Kasumi-1 (cell line): ENCODE data around the gene FSTL4.

Experiments used
- DNase-seq, 2 experiments: peaks; one replicate each; lab custom pipeline; 2025; lab: John Stamatoyannopoulos, UW

FSTL4 gene

DNA sequence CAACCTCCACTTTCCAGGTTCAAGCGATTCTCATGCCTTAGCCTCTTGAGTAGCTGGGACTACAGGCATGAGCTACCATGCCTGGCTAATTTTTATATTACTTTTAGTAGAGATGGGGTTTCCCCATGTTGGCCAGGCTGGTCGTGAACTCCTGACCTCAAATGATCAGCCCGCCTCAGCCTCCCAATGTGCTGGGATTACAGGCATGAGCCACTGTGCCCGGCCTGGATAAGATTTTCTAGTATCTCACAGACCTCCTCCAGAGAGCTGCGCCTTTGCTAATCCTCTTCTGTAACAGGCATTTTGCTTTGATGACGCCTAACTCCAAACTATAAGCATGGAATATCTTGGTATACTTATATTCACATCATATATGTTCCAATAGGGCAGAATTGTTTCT lies 99.4 kb downstream of the FSTL4 start:
- DNase-seq: no peak

DNA sequence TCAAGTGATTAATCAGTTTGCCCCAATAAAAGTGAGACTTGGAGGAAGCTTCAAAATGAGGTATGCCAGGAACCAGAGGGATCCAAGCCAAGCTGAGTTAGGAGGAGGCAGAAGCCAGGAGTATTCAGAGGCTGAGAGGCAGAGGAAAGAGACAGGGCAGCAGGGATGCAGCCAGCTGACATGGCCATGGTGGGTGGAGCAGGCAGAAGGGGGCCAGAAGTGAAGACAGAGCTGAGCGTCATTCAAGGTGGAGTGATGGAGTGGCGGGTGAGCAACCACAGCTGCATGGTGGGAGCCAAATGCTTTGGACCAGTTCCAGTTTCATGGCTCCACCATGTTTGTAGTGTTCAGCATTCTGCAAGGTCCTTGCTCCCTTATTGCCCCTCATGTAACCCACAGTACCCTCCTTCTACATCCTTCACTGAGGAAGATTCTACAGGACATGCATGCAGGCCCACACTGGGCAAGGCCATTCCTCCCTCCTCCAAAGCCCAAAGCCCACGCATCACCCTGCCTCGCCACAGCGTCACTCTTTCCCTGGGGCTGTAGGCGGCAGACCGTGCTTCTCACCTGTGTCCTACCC lies 100.6 kb downstream of the FSTL4 start:
- no peak for DNase-seq

- DNase-seq: no peak
These were observed 101.6 kb downstream of the FSTL4 start for GRCh38 chr5:133510634-133511262.

DNA sequence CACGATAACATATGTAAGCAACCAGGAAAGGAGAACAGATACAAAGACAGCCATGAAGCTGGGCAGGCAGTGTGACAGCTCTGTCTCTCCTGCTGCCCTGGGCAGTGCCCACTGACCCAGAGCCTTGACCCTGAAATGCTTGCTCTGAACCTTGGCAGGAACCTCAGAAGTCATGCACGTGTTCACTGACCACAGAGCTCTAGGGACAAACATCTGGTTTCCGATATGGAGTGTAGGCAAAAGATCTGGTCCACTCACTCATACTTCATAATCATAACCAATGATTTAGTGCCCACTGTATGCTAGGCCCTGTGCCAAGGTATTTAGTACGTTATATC lies 102.6 kb downstream of the FSTL4 start:
- DNase-seq: no peak

DNA sequence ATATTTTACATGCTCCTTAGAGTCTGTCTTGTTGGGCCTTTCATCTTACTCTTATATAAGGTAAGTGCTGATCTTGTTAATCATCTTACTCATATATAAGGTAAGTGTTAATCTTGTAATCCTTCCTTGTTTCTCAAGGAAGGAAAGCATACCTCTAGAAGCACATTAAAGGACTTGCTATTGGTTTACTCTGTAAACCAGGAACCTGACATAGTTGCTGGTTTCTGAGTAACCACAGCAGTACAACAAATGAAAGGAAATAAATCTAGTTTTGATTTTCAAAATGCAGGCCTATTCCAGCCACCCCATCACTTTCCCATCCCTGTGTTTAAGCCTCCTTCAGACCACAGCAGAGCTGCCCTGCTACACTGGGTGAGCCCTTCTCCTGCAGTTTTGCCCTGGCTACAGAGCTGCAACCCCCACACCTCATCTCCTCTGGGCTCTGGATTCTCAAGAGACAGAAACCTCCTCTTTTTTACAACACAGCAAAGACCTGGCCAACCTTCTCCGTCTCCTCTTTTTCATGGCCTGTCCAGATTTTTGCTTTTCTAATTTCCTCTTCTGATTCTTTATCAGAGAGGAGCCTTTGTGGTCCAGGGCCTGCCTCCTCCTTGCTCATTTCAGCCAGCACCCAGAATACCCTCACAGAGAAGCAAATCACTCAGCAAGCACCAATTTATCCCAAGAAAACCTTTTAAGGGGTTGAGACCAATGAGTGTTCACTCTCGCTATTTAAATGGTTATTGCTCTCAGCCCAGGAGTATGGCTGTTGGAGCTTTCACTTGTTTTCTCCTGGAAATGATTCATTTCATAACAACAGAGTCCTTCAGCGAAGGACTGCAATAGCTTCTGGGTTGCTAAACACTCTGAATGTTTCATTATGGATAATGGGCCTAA lies 103.2 kb downstream of the FSTL4 start:
- no peak for DNase-seq

DNA sequence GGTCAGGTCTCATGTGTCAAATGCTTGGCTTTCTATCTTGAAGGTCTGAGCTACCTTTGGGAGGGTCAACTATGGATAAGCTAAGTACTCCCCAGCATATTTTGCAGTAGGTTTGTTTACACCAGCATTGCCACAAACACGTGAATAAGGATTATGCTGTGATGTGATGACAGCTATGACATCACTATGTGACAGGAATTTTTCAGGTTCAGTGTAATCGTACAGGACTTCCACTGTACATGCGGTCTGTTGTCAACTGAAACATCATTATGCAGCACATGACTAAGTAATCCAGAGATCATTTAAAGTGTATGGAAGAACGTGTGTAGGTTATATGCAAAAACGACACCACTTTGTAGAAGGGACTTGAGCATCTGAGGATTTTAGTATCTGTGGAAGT lies 104.0 kb downstream of the FSTL4 start:
- DNase-seq: no peak

DNA sequence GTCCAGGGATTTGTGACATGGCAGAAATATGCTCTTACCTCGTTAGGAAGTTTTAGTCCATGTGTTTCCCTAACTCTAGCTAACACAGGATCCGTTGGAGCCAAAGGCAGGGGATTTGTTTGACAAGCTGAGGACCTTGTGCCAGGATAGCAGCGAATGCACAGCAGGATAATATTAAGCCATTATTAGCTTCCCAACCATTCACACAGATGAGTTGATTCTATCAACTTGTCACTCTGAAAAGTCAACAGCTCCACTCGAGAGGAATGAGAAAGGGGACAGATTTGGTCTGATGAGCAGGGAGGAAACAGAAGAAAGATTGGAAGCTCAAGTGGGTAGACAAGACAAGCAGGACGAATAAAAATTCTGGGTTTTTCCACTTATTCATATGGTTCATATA lies 106.2 kb downstream of the FSTL4 start:
- DNase-seq: no peak

DNA sequence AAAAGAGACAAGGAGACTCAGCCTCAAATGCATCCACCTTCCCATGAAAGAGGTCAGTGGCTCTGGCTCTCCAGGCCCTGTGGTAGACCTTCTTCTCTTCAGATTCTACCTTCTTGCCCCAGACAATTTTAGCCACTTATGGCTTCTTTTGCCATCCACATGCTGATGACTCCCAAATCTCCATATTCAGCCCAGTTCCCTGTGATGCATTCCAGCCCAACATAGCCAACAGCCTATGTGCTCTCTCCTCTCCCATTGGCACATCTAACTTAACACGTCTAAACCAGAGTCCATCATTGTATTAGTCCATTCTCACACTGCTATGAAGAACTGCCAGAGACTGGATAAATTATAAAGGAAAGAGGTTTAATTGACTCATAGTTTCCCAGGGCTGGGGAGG lies 108.8 kb downstream of the FSTL4 start:
- DNase-seq: no peak

GRCh38 chr5:133499895-133500294 lies 112.4 kb downstream of the FSTL4 start:
- DNase-seq: no peak

- DNase-seq: no peak
These were observed 114.6 kb downstream of the FSTL4 start for GRCh38 chr5:133497608-133498348.

DNA sequence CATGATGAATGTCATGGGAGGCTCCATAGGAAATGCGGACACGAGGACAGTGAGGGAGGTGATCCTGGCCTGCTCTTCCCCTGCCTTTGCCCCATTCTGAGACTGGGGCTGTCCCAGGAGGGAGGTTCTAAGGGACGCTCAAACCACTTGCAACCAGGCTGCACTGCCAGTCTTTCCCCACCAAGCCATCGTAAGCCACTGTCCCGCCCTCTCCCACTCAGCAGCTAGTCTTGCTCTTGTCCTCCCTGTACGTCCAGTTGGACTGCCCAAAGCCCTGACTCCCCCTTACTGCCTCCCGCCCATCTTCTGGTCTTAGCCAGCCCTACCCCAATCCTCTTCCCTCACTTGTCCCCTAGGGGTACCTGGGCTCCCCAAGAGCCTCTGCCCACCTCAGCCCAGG lies 115.7 kb downstream of the FSTL4 start:
- no peak for DNase-seq

- no peak for DNase-seq
These were observed 117.5 kb downstream of the FSTL4 start for GRCh38 chr5:133494923-133495246.

- no peak for DNase-seq
These were observed 118.0 kb downstream of the FSTL4 start for GRCh38 chr5:133494232-133494922.

DNA sequence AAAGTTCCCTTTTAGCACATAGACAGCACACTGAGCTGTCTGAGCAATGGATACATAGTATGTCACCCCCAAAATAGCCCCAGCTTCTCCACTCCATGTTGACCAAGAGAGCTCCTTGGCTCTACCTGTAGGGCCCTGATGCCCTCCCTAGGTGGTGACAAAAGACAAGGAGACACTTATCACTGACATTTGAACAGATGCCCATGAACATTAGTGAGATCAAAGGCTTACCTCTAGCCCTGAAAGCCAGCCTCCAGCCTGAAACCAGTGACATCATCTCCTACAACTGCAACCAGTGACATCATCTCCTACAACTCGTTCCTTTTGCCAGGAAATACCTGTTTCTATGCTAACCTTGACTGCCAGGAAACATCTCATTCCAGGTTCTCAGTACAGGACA lies 122.7 kb downstream of the FSTL4 start:
- DNase-seq: no peak

GRCh38 chr5:133487093-133487492 lies 125.2 kb downstream of the FSTL4 start:
- no peak for DNase-seq

- DNase-seq: no peak
These were observed 126.9 kb downstream of the FSTL4 start for GRCh38 chr5:133485468-133485867.

GRCh38 chr5:133483406-133484090 lies 128.8 kb downstream of the FSTL4 start:
- no peak for DNase-seq

- no peak for DNase-seq
These were observed 130.3 kb downstream of the FSTL4 start for GRCh38 chr5:133482028-133482427.

DNA sequence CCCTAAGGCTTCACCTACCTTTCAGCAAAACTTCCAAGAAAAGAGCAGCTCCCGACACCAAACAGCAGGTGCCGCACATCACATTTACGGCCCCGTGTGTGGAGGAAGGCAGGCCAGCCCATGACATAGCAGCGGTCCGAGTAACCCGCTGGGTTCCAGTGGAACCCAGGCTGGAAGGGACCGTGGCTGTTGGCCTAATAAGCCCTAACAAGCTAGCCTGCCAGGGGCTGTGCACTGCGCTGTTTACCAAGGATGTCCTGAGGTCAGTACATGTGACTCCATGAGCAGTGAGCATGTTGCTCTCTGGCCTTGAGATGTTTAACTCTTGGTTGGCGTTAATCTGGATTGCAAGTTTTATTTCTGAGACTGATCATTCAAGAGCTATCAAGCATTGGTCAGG lies 131.5 kb downstream of the FSTL4 start:
- no peak for DNase-seq

GRCh38 chr5:133480366-133480765 lies 132.0 kb downstream of the FSTL4 start:
- DNase-seq: no peak

- no peak for DNase-seq
These were observed 133.9 kb downstream of the FSTL4 start for GRCh38 chr5:133478199-133478985.
